ENCODE data around the gene ZNF33B.
"Not testable (repeated sequence)": the region's sequence is repeated elsewhere in the genome, so short reads cannot be mapped to it uniquely, and the experiment has no call there.

The ZNF33B gene

DNA sequence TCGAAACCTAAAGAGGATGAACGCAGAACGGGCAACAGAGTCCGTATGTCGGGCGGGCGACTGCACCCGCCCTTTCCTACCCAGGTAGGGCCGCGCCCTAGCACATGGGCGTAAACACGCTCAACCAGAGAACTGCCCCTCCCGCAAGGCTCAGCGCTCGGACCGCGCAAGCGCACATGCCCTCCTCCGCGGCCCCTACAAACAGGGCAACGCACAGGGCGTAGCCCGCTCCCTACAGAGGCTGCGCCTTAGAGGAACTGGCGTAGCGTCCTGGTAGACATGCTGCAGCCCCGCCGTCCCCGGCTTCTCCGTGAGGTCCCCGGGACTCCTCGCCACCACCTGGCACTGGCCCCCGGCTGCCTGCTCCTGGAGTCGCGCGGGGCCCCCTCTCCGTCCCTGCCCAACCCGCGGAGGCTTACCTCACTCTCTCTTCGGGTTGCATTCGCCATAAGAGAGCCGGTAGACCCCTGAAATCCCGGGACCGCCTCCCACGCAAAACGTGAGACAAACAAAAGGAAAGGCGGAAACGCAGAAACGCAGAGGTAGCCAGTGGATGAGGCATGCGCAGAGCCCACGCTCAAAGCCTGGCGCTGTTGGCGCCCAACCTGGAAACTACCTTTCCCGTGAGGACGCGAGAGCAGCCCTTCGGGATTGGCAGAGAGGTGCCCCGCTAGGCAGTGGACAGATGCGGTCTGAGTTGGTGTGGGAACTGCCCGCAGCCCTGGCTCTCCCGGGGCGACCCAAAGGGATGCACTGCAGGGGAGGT lies at the start of gene ZNF33B:
TSS of gene ZNF33B (minus strand) at position 516 of the 766 bp plus-strand sequence. CDS start 1,642 bp downstream, outside the sequence.
- peak within 1 kb of the TSS; percentile 93 for H3K27ac ChIP-seq
- TF ChIP-seq, protein P1, sequence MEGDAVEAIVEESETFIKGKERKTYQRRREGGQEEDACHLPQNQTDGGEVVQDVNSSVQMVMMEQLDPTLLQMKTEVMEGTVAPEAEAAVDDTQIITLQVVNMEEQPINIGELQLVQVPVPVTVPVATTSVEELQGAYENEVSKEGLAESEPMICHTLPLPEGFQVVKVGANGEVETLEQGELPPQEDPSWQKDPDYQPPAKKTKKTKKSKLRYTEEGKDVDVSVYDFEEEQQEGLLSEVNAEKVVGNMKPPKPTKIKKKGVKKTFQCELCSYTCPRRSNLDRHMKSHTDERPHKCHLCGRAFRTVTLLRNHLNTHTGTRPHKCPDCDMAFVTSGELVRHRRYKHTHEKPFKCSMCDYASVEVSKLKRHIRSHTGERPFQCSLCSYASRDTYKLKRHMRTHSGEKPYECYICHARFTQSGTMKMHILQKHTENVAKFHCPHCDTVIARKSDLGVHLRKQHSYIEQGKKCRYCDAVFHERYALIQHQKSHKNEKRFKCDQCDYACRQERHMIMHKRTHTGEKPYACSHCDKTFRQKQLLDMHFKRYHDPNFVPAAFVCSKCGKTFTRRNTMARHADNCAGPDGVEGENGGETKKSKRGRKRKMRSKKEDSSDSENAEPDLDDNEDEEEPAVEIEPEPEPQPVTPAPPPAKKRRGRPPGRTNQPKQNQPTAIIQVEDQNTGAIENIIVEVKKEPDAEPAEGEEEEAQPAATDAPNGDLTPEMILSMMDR (conservative IDR thresholded peaks at IDR 0.05): no peak

GRCh38 chr10:42684517-42684916 lies 46.1 kb upstream of the ZNF33B start:
- 0 out of 2 replicates have a peak overlapping the region, but pooled peaks have one; percentile 5 for H3K27ac ChIP-seq
- TF ChIP-seq, protein P1 (conservative IDR thresholded peaks at IDR 0.05): no peak

GRCh38 chr10:42680267-42680666 lies 41.9 kb upstream of the ZNF33B start:
- TF ChIP-seq, protein P1 (conservative IDR thresholded peaks at IDR 0.05): no peak
- no peak overlapping the region for H3K27ac ChIP-seq

DNA sequence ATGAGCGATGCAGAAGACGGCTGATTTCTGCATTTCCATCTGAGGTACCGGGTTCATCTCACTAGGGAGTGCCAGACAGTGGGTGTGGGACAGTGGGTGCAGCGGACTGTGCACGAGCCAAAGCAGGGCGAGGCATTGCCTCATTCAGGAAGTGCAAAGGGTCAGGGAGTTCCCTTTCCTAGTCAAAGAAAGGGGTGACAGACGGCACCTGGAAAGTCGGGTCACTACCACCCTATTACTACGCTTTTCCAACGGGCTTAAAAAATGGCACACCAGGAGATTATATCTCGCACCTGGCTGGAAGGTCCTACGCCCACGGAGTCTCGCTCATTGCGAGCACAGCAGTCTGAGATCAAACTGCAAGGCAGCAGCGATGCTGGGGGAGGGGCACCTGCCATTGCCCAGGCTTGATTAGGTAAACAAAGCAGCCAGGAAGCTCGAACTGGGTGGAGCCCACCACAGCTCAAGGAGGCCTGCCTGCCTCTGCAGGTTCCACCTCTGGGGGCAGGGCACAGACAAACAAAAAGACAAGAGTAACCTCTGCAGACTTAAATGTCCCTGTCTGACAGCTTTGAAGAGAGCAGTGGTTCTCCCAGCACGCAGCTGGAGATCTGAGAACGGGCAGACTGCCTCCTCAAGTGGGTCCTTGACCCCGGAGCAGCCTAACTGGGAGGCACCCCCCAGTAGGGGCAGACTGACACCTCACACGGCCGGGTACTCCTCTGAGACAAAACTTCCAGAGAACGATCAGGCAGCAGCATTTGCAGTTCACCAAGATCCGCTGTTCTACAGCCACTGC lies 27.0 kb upstream of the ZNF33B start:
- H3K27ac ChIP-seq: not testable (repeated sequence)

GRCh38 chr10:42654419-42654818 lies 16.0 kb upstream of the ZNF33B start:
- TF ChIP-seq, protein P1 (conservative IDR thresholded peaks at IDR 0.05): no peak
- H3K27ac ChIP-seq: no peak overlapping the region

DNA sequence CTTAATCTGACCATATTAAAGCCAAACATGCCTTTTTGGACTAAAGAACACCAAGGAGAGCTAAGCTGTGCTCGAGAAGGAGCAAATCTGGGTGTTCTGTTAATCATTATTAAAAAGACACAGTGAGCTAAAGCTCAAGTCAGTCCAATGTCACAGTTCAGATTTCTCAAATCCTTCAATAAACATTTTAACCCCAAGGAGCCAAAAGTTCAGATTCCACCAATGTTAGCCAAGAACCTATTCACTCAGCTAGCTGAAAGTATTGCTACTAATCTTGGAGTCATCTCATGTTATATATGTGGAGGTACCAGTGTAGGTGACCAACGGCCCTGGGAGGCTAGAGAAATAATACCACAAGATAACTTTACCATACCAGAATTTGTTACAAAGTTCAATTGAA lies 14.5 kb upstream of the ZNF33B start:
- TF ChIP-seq, protein P1 (conservative IDR thresholded peaks at IDR 0.05): no peak
- H3K27ac ChIP-seq: no peak overlapping the region

- H3K27ac ChIP-seq: no peak overlapping the region
- TF ChIP-seq, protein P1 (conservative IDR thresholded peaks at IDR 0.05): no peak
These were observed 12.0 kb upstream of the ZNF33B start for GRCh38 chr10:42650374-42650773.

All from VCaP (cell line).